ENCODE data around the gene HOXA2.

The HOXA2 gene

DNA sequence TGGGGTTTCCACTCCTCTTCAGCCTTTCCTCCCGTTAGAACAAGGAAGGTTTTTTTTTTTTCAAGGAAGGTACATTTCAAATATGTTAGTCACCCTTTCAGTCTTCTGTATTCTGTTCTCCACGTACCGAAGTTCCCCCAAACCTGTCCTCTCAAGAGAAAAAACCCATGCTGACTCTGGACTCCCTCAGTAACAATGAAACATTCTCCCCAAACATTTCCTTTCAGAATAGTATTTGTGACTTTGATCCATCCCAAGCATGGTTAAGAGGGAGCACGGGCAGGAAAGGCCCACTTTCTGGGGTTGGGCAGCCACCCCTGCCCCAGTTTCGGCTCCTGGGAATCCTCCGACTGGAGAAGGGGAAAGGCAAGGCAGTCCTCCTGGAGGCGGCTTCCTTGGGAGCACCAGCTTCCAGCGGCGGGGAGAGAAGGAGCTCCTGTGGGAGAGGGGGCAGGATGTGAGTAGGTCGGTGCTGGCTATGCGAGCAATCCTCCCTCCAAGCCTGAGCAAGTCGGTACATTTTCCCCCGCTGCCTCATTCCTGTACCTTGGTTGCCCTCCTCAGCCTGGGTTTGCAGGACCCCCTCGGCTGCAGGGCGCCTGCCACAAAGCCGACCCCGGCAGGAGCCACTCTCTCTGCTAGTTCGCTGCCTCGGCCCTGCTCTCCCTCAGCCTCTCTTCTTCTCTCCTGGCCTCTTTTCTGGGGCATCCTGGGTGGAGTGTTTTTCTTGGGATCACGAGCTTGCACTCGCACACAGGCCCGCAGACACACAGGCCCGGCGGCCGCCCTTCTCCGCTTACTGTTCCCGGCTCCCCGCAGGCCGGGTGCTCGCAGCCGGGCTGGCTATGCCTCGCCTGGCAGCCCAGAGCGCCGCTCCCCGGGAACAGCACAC lies 4.6 kb downstream of the HOXA2 start:
- no peak for DNase-seq

DNA sequence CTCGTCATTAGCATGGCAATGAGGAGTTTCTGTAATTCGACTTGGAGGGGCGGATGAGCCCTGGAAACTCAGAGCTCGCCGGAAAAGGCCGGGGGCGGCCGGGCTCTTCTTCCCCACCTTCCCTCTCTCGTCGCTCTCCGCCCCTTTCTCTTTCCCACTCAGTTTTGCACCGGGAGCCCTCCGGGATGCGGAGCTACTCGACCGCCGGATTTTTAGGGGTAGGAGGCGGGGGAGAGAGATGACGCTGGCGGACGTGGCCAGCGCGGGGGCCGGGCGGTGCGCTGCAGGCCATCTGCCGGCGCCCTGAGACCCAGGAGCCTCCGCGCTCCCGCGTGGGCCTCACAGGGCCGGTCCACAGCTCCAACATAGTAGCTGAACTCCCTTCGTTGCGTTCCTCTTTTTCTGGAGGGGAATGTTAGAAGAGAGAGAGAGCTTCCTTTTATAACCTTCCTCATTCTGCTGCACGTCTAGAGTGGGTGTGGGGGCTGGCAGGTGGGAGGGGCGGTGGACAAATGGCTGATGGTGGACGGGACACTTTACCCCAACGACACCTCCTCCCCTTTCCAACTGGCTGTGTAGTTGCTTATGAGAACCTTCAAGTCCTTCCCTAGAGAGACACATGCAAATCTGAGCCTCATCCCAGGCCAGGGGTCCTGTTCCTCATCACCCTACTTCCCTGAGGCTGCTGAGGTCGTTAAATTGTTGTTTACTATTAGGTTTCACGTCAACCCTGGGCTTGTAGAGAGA lies 5.5 kb downstream of the HOXA2 start:
- no peak for DNase-seq

GRCh38 chr7:27095897-27096767 lies 6.4 kb downstream of the HOXA2 start, which contains the start of gene HOXA1:
HOXA1 (minus strand) TSS chr7:27096000; CDS start chr7:27095912, 88 bp downstream.
- DNase-seq, result peak; percentile 72

DNA sequence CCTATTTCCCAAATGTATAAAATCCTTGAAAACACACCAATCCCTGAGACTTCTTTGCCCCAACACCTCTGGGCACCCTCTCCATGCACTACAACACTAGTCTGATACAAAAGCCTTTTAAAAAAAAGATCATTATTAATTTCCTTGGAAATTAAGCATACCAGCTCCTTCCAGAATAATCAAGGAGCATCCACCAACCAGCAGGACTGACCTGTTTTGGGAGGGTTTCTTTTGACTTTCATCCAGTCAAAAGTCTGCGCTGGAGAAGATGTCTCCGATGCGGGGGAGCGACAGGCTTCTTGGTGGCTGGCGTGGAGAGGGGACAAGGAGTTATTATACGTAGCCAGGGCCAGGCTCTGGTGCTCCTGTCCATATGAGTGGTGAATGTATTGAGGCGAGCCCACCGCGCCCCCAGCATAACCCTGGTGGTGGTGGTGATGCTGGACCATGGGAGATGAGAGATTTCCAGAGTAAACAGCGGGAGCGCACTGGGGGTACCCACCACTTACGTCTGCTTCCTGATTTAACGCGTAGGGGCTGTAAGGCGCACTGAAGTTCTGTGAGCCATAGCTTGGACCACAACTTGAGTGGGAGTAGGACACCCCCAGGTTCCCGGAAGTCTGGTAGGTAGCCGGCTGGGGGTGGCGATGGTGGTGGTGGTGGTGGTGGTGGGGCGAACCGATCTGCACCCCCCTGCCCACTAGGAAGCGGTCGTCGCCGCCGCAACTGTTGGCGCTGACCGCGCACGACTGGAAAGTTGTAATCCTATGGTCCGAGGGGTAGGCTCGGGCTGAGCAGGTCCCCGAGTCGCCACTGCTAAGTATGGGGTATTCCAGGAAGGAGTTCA lies 7.2 kb downstream of the HOXA2 start:
- DNase-seq, result no peak

DNA sequence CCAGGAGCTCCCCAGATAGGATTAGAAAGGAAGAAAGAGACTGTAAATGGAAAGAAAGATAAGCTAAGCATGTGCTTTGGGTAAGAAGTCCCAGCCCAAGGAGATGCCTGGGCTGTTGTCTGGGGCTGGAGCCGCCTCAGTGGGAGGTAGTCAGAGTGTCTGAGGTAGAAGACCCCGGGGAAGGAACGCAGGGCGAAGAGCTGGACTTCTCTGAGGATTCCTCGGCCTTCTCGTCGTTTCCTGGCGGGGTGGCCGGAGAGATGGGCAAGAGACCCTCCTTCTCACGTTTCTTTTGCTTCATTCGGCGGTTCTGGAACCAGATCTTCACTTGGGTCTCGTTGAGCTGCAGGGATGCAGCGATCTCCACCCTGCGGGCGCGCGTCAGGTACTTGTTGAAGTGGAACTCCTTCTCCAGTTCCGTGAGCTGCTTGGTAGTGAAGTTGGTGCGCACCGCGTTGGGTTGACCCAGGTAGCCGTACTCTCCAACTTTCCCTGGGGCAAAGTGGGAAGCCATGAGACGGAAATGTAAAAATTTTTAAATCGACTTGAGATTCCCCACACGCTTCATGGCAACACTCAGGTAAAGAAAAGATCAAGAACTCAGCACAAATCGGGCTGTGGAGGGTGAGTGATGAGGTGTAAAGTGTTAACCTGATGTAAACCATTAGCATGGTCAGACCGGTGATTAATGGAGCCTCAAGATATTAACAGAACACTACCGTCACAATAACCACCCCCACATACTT lies 8.0 kb downstream of the HOXA2 start:
- DNase-seq, result no peak

DNA sequence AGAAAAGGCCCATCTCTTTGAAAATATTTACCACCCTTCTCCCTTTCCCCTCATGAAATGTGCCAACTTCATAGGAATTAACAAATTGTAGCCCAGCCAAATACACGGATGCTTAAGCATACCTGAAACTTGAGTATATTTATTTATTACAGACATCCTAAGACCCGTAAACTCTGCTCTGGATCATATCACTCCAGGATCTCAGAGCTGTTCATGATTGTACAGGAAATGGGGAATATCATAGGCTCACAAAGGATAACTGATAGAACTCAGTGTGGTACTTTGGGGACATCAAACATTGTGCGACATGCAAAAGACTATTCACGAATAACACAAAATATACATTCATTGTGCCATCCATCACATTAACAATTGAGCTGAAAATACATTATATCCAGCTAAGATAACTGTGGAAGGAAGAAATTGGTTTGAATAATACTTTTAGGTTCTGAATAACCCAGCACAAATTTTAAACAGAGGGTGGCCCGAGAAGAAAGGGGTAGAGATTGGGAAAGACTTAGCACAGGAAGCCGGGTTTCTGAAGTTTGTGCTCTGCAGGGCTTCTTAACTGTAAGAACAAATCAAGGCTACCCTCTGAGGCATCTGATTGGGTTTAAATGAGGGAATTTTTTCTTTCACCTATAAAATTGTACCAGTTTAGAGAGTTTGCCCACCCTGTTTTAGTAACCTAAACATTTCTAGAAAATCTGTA lies 9.1 kb downstream of the HOXA2 start:
- no peak for DNase-seq

DNA sequence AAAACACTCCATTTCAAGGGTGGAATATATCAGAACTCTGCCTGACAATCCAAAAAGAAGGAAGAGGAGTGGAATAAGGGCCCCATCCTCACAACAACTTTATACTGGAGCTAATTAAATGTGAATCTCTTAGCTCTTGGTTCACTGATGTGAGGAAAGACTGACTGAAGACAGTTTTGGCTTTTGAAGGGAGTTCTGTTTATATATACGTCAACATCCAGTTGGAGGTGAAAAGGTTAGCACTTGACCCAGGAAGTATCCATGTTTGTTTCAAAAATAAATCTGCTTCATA lies 9.7 kb downstream of the HOXA2 start:
- no peak for DNase-seq

DNA sequence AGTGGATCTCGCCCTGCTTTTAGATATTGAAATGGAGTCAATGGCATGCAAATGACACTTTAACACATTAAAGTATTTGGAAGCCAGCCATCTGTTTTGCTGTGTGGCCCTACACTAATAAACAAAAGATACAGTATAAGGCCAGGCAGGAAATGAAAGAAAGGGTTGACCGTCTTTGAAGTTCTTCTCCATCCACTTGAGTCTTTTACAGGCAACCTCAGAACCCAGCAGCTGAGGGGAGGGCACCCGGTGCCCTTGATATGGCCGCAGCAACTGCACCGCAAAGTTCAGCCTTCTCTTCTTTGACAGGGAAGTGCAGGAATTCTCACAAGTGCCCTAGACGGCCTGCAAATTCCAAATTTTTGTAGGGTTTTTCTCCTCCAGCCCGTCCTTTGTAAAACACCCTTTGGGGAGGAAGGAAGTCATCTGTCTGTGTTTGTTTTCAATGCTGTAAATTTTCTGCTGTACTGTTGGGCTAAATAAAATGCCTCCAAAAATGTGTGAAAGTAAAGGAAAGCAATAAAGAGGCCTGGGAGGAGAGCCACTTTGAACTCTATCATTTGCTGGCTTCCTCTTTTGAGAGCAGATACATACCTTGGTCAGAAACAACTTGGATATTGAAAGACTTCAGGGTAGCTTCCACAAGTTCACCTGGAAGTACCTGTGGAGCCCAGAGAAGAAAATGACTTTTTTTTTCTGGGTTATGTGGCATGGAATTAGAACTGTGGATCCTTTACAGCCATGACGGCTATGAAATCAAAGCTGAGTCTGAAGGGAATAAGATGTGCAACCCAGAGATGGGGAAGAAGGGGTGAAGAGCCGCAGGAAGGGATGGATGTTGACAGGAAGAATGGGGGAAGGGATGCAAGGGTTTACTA lies 10.3 kb downstream of the HOXA2 start:
- no peak for DNase-seq

- DNase-seq, result peak; percentile 77
Observed at GRCh38 chr7:27091105-27091504, 11.4 kb downstream of the HOXA2 start.

DNA sequence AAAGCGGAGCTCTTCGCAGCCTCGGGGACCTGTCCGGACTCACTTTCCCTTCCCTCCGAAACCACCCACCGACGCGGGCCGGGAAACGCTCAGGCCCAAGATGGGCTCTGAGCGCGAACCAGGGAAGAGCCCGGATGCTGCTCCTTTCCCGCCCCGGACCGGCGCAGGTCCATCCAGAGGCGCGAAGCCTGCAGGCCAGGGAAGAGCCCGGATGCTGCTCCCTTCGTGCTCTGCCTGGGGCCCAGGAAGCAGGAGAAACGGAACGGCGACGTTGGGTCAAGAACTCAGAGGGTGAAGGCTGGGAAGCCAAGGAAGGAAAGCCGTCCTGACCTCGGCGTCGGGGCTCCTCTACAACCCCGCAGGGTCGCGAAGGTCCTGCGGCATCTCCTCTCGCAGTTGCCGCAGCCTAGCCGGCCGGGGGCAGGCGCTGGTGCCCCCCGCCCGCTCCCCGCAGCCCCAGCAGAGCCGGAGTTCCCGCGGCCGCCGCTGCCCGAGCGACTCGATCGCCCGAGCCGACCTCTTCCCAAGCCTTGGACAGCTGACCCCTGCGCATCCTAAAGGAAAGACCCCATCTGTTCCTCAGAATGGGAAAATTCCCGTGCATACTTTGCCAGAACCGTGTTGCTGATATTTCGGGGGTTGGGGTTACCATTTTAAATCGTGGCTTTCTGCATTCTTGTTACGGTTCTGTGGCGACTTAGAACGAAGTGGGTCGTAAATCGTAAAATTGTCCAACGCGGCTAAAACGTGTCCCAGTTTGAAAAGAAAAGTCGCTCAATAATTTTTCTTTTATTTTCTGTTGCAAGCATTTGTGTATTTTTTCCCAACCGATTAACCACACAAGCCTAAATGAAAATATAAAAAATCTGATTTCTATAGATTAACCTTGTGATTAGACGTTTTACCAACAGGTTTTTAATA lies 14.2 kb downstream of the HOXA2 start:
- DNase-seq, result no peak

GRCh38 chr7:27083646-27084045 lies 18.8 kb downstream of the HOXA2 start:
- no peak for DNase-seq

DNA sequence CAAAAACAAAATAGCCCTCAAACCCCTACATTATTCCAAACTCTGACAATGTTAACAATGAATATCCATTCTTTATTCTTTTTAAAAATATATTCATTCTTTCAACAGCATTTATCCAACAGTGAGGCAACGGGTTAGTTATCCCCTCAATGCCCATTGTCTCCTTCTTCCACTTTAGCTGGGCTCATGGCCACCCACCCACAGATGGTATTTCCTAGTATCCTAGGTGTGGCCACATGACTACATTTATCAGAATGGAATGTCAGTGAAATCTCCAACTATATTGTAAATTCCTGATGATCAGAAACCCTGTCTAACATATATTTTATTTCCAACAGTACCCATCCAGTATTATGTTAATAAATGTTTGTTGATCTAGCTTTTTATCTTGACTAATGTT lies 20.3 kb downstream of the HOXA2 start:
- no peak for DNase-seq

GRCh38 chr7:27080844-27081436 lies 21.5 kb downstream of the HOXA2 start:
- DNase-seq, result no peak

DNA sequence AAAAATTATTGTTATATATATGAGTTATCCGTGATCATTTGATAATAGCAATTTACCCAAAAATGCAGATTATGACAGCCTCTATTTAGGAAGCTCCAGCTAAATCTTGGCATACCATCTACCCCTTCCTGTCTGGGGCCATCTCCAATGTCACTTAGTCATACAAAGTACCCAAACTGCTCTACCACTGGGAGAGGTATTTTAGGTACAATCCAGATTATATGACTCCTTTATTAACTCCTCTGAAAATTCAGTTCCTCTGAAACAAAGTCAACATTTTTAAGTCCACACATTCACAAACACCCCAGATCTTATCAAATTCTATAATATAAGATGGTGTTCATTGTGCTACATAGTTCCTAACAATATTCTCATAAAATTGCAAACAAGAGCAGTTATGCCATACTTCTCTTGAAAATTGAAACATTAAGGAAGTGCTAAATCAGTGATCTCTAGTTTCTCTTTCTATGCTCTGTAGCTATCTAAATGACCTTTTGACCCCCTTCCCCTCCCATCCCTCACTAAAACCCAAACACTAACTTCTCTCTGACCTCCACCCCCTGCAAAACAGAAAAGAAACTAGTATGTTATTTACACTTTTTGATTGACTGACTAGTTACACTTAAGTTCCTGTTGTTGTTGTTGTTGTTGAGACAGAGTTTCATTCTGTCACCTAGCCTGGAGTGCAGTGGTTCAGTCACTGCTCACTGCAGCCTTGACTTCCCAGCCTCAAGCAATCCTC lies 23.1 kb downstream of the HOXA2 start:
- no peak for DNase-seq

- DNase-seq, result no peak
Observed at GRCh38 chr7:27078616-27079233, 23.8 kb downstream of the HOXA2 start.

DNA sequence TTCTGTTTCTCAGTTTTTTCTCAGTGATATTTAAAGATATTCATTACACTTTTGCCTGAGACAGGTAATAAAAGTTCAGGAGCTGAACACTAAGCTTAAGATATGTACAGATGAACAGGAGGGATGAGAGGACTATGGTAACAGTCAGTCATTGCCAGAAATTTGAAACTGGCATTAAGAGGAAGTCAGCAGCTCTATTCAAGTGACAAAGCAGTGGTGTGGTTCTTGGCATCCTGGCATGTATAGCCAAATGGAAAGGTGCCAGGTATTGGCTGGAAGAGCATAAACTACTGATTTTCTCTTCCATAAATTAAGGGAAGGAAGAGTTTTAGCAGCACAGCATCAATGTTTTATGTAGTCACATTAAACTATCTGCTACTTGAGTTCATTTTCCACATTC lies 29.4 kb downstream of the HOXA2 start:
- DNase-seq, result no peak

All from NCI-H748 treated with DMSO at 0.1 percent for 48 hours (cell line).